Measurements from ENCODE around the gene S100A8.

S100A8 gene

GRCh38 chr1:153345187-153346076, 45.4 kb downstream of the S100A8 start:
- DNase-seq = no peak

- DNase-seq = no peak
Observed at GRCh38 chr1:153344718-153345025, 46.2 kb downstream of the S100A8 start.

- no peak for DNase-seq
Observed at GRCh38 chr1:153343811-153344717, 46.8 kb downstream of the S100A8 start.

- no peak for DNase-seq
Observed at GRCh38 chr1:153343040-153343681, 47.7 kb downstream of the S100A8 start.

- no peak for DNase-seq
Observed at GRCh38 chr1:153342178-153342577, 48.7 kb downstream of the S100A8 start.

- DNase-seq = no peak
Observed at GRCh38 chr1:153341431-153341934, 49.4 kb downstream of the S100A8 start.

GRCh38 chr1:153340356-153340755, 50.5 kb downstream of the S100A8 start:
- DNase-seq = no peak

All from NCI-H2227 treated with DMSO at 0.1 percent for 48 hours (cell line).